ENCODE measurements around the gene RASSF4. TPM values are rescaled to one million over a fixed set of nuclear protein-coding genes. Genes with fewer than 3 reads are reported as not detected.

Gene RASSF4
- total and polyA plus RNA-seq, 2 experiments from 2014 or later, result 2.1 to 2.3 TPM

- Histone ChIP-seq H3K4me2 (ENCODE audit: unreplicated experiment) (no peak overlapping the region), H3F3A (ENCODE audit: insufficient read depth) (peaks cover 18% of the 10 kb centered on the region; the same call in 1 of the 2 replicates), H3K9ac (no peak overlapping the region), H3K4me1 (ENCODE audit: insufficient read depth) (peaks cover 37% of the 10 kb centered on the region), H2AFZ (no peak overlapping the region), H3K36me3 (ENCODE audit: low read depth) (no peaks in the 10 kb centered on the region), H3K9me2 (ENCODE audit: insufficient read depth) (no peaks in the 10 kb centered on the region), H3K27ac (no peak overlapping the region), H3K9me3 (ENCODE audit: low read depth) (no peaks in the 10 kb centered on the region), H3K79me2 (ENCODE audit: insufficient read depth) (no peaks in the 10 kb centered on the region), H3K4me3 (no peak overlapping the region), H3K27me3 (replicated peaks; ENCODE audit: insufficient read depth) (no peaks in the 10 kb centered on the region), H4K20me1 (ENCODE audit: insufficient read depth) (no peaks in the 10 kb centered on the region)
- TF ChIP-seq EZH2 (IDR thresholded peaks at IDR 0.05; ENCODE audit: insufficient read depth, poor library complexity, severe bottlenecking) (no peak), EZH2phosphoT487 (IDR thresholded peaks at IDR 0.05; ENCODE audit: insufficient read depth, low read depth) (no peak)
- WGBS, 2 experiments (ENCODE audit: low coverage in 1 of 2, low lambda C conversion rate in 2 of 2, missing lambda C conversion rate in 2 of 2), result 95 to 99% methylated on average over 10 to 13 of the region's 13 CpGs
- in situ Hi-C loops (cut with MboI), result loop anchor here (25.0 kb wide), 1 partner anchor 1321 kb away; no protein-coding TSS in a partner anchor
- no peak for DNase-seq
Measured at GRCh38 chr10:44983066-44983894, 23.7 kb downstream of the RASSF4 start.

GRCh38 chr10:44983895-44984278 lies 24.3 kb downstream of the RASSF4 start:
- no peak overlapping the region for H3K4me3 ChIP-seq
- peaks cover 18% of the 10 kb centered on the region; the same call in 1 of the 2 replicates for H3F3A ChIP-seq (ENCODE audit: insufficient read depth)
- peaks cover 31% of the 10 kb centered on the region for H3K4me1 ChIP-seq (ENCODE audit: insufficient read depth)
- no peak for TF ChIP-seq EZH2 (IDR thresholded peaks at IDR 0.05; ENCODE audit: insufficient read depth, poor library complexity, severe bottlenecking)
- WGBS, 2 experiments (ENCODE audit: low coverage in 1 of 2, low lambda C conversion rate in 2 of 2, missing lambda C conversion rate in 2 of 2), result 94 to 95% methylated on average over 10 of the region's 10 CpGs
- no peak overlapping the region for H2AFZ ChIP-seq
- no peaks in the 10 kb centered on the region for H4K20me1 ChIP-seq (ENCODE audit: insufficient read depth)
- H3K9me2 ChIP-seq (ENCODE audit: insufficient read depth), result no peaks in the 10 kb centered on the region
- H3K9me3 ChIP-seq (ENCODE audit: low read depth), result no peaks in the 10 kb centered on the region
- in situ Hi-C loops (cut with MboI), result loop anchor here (25.0 kb wide), 1 partner anchor 1322 kb away; no protein-coding TSS in a partner anchor
- no peak overlapping the region for H3K27ac ChIP-seq
- H3K9ac ChIP-seq, result no peak overlapping the region
- no peak overlapping the region for H3K4me2 ChIP-seq (ENCODE audit: unreplicated experiment)
- H3K27me3 ChIP-seq (replicated peaks; ENCODE audit: insufficient read depth), result no peaks in the 10 kb centered on the region
- no peaks in the 10 kb centered on the region for H3K79me2 ChIP-seq (ENCODE audit: insufficient read depth)
- no peak for DNase-seq
- no peaks in the 10 kb centered on the region for H3K36me3 ChIP-seq (ENCODE audit: low read depth)

GRCh38 chr10:44984671-44985101 lies 25.1 kb downstream of the RASSF4 start:
- in situ Hi-C loops (cut with MboI), result loop anchor here (25.0 kb wide), 1 partner anchor 1322 kb away; no protein-coding TSS in a partner anchor
- Histone ChIP-seq H3K4me3 (no peak overlapping the region), H3K27ac (no peak overlapping the region), H2AFZ (no peak overlapping the region), H3K27me3 (replicated peaks; ENCODE audit: insufficient read depth) (no peaks in the 10 kb centered on the region), H3K9me3 (ENCODE audit: low read depth) (no peaks in the 10 kb centered on the region), H3K4me2 (ENCODE audit: unreplicated experiment) (no peak overlapping the region), H3K9me2 (ENCODE audit: insufficient read depth) (no peaks in the 10 kb centered on the region), H4K20me1 (ENCODE audit: insufficient read depth) (no peaks in the 10 kb centered on the region), H3F3A (ENCODE audit: insufficient read depth) (peaks cover 18% of the 10 kb centered on the region; the same call in 1 of the 2 replicates), H3K9ac (no peak overlapping the region), H3K79me2 (ENCODE audit: insufficient read depth) (no peaks in the 10 kb centered on the region), H3K4me1 (ENCODE audit: insufficient read depth) (peaks cover 26% of the 10 kb centered on the region), H3K36me3 (ENCODE audit: low read depth) (no peaks in the 10 kb centered on the region)
- no peak for TF ChIP-seq EZH2 (IDR thresholded peaks at IDR 0.05; ENCODE audit: insufficient read depth, poor library complexity, severe bottlenecking)
- TF ChIP-seq EZH2phosphoT487 (IDR thresholded peaks at IDR 0.05; ENCODE audit: insufficient read depth, low read depth), result no peak
- no peak for DNase-seq
- WGBS, 2 experiments (ENCODE audit: low coverage in 1 of 2, low lambda C conversion rate in 2 of 2, missing lambda C conversion rate in 2 of 2), result 93 to 96% methylated on average over 15 of the region's 15 CpGs

GRCh38 chr10:44985175-44985681 lies 25.6 kb downstream of the RASSF4 start:
- 64 to 66% methylated on average over 9 of the region's 9 CpGs for WGBS, 2 experiments (ENCODE audit: low coverage in 1 of 2, low lambda C conversion rate in 2 of 2, missing lambda C conversion rate in 2 of 2)
- Histone ChIP-seq H4K20me1 (ENCODE audit: insufficient read depth) (no peaks in the 10 kb centered on the region), H3K36me3 (ENCODE audit: low read depth) (no peaks in the 10 kb centered on the region), H3K4me1 (ENCODE audit: insufficient read depth) (peaks cover 22% of the 10 kb centered on the region), H2AFZ (no peak overlapping the region), H3K9me2 (ENCODE audit: insufficient read depth) (no peaks in the 10 kb centered on the region), H3K9me3 (ENCODE audit: low read depth) (no peaks in the 10 kb centered on the region), H3K79me2 (ENCODE audit: insufficient read depth) (no peaks in the 10 kb centered on the region), H3K27me3 (replicated peaks; ENCODE audit: insufficient read depth) (no peaks in the 10 kb centered on the region), H3K4me2 (ENCODE audit: unreplicated experiment) (no peak overlapping the region), H3K9ac (no peak overlapping the region), H3K4me3 (no peak overlapping the region), H3K27ac (no peak overlapping the region), H3F3A (ENCODE audit: insufficient read depth) (peaks cover 16% of the 10 kb centered on the region; the same call in 1 of the 2 replicates)
- TF ChIP-seq EZH2phosphoT487 (IDR thresholded peaks at IDR 0.05; ENCODE audit: insufficient read depth, low read depth) (no peak), EZH2 (IDR thresholded peaks at IDR 0.05; ENCODE audit: insufficient read depth, poor library complexity, severe bottlenecking) (no peak)
- in situ Hi-C loops (cut with MboI), result loop anchor here (25.0 kb wide), 1 partner anchor 1323 kb away; no protein-coding TSS in a partner anchor
- no peak for DNase-seq
